Hematopoietic multipotent progenitor cell treated with erythropoietin and hydrocortisone succinate and interleukin-3 and kit ligand, for 8 days (in vitro differentiated cells): ENCODE data around the gene P3H3.

Source experiments
- DNase-seq: peaks from one replicate; pipeline ENCODE4 v3.0.0-alpha.2; 2015

P3H3 gene, protein sequence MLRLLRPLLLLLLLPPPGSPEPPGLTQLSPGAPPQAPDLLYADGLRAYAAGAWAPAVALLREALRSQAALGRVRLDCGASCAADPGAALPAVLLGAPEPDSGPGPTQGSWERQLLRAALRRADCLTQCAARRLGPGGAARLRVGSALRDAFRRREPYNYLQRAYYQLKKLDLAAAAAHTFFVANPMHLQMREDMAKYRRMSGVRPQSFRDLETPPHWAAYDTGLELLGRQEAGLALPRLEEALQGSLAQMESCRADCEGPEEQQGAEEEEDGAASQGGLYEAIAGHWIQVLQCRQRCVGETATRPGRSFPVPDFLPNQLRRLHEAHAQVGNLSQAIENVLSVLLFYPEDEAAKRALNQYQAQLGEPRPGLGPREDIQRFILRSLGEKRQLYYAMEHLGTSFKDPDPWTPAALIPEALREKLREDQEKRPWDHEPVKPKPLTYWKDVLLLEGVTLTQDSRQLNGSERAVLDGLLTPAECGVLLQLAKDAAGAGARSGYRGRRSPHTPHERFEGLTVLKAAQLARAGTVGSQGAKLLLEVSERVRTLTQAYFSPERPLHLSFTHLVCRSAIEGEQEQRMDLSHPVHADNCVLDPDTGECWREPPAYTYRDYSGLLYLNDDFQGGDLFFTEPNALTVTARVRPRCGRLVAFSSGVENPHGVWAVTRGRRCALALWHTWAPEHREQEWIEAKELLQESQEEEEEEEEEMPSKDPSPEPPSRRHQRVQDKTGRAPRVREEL

DNA sequence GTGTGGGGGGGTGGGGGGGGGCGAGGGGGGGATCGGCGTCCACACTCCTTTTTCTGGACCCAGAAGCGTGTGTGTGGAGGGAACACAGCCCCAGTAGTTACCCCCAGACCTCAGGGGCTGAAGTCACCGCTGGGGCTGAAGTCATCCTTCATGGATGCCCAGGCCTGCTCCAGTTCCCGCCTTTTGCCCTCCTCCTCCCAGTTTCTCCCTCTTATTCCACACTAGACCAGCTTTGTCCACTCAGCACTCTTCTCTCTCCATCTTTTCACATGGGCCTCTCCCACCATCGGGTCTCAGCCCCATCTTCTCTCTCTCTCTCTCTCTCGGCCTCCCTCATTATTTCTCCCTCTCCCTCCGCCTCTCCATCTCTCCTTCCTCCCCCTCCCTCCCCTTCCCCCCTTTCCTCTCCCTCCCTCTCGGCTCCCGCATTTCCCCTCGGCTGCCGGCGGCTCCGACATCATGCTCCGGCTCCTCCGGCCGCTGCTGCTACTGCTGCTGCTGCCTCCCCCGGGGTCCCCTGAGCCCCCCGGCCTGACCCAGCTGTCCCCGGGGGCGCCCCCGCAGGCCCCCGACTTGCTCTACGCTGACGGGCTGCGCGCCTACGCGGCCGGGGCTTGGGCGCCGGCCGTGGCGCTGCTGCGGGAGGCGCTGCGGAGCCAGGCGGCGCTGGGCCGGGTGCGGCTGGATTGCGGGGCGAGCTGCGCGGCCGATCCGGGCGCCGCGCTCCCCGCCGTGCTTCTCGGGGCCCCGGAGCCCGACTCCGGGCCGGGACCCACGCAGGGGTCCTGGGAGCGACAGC, at the start of gene P3H3:
TSS of gene P3H3 (plus strand) at position 426 of the 799 bp plus-strand sequence. CDS start at position 460, 34 bp downstream.
- DNase-seq: no peak

DNA sequence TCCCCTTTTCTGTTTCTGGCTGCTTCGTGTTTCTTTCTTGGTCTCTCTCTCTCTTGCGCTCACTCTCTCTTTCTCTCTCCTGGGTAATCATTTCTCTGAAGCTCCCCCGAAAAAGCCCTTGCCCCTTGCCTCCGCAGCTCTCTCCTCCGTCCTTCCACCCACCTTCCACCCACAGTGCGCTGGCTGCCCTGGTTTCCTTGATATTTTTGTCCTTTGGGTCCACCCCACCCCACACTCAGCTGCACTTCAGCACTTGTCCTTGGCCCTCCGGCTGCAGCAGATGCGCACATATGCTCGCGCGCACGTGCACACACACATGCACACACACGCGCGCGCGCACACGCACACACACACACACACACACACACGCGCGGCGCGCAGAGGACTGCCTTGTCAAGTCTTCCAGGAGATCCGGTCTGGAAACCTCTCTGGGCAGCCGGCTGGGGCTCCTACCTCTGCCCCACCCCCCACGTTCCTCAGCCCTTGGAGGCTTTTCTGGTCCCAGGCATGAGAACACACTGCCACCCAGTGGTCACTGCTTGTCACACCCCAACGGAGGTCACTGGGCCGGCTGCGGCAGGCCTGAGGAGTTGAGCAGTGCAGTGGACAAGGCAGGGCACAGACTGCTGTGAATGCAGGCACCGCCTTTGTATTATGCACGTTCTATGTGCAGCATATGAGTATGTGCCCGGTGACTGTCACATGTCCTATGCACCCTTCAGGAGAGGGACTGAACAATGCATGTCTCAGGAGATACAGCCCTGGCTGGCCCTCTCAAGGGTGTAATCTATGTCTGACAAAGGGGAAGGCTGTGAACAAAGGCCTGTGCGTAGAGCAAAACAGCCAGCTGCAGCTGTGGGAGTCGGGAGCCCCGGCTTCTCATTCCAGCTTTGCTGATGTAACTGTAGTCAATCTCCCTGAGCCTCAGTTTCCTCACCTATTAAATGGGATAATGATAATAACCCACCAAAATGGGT, 49.3 kb upstream of the P3H3 start:
- peak; percentile 91 for DNase-seq

DNA sequence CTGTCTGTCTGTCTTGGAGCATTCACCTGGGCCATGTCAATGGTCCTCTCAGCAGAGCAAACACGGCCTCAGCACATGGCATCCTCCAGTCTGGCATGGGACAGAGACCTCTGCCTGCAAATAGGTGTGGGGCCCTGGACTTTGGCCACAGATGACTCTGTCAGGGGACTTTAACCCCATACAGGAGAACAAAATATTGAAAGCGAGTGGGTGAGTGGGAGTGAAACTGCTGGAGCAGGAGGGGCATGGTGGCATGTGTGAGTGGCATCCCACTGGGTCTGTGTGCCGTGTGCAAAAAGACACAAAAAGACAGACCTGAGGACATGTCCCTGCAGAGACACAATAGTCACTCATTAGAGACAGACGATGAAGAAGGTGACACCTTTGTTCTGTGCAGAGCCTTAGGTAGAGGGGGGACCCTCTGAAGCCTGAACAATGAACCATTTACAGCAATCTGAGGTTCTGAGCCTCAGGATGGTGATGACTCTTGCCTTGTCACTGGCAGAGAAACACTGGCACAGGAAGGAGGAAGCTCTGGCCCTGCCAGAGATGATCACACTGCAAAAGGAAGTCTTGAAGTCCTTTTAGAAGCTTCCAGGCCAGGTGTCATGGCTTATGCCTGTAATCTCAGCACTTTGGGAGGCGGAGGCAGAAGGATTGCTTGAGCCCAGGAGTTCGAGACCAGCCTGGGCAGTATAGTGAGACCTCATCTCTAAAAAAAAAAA, 48.3 kb upstream of the P3H3 start:
- DNase-seq: no peak

DNA sequence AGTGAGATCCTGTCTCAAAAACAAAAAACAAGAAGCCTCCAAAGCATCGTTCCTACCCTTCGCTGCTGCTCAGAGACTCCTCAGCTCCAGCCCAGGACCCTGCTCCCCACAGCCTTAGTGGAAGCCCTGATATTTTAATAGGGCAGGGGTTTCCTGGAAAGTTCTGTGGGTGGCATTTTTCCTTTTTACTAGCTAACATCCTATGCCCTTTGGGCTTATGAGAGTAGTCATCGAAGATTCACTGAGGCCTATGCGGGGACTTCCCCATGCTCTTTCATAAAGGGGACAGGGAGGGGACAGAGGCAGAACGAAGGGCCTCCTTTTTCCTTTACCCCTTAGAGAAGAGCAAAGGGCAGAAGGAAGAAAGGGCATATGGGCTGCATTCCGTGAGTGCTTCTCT, 47.6 kb upstream of the P3H3 start:
- no peak for DNase-seq

DNA sequence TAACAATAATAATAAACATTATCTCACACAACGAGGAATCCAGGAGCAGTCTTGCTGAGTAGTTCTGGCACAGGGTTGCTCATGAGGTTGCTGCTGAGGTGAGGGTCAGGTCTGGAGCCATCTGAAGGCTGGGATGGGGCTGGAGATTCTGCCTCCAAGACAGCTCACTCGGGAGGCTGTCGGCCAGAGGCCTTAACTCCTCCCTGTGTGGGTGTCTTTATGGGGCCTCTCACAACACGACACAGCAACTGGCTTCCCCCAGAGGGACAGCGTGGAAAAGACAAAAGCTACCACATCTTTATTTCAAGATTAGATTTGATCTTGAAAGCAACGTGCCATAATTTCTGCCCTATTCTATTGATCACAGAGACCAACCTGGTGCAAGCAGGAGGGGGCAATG, 46.1 kb upstream of the P3H3 start:
- no peak for DNase-seq

DNA sequence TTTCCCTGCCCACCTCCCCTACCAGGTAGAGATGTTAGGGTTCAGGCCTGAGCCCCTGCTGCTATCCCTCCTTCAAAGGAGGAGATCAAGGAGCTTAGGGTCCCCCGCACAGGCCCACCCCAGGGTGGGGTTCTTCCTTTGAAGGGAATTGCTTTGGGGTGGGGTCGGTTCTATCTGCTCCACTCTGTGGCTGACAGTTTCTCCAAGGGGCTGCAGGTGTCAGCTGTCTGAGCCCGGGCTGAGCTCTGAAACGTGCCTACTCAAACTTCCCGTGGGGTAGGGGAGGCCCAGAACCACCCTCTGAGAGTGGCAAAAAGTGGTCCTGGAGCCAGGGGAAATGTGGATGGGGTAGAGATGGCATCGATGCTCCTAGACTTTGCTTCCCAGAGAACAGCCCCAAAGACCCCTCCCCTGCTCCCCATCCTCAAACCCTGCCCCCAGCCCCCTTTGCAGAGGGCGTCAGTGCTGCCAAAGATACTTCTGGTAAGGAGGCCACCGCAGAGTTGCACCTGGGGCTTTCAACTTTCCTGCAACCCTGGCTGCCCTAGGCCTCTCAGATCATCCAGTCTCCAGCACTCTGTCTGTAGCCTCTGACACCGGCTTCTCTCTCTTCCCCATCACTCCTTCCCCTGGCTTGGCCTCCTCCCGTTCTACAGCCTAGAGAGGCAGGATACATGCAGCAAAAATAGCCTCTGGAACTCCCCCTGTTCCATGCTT, 45.2 kb upstream of the P3H3 start:
- DNase-seq: no peak

DNA sequence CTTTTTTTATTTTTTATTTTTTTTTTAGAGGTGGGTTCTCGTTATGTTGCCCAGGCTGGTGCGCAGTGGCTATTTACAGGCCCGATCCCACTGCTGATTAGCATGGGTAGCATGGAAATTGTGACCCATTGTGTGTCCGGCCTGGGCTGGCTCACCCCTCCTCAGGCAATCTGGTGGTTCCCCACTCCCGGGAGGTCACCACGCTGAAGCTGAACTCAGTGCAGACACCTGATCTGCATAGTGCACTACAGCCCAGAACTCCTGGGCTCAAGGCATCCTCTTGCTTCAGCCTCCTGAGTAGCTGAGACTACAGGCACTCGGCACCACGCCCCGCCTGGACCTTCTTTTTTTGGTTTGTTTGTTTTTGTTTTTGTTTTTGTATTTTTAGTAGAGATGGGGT, 44.4 kb upstream of the P3H3 start:
- no peak for DNase-seq

DNA sequence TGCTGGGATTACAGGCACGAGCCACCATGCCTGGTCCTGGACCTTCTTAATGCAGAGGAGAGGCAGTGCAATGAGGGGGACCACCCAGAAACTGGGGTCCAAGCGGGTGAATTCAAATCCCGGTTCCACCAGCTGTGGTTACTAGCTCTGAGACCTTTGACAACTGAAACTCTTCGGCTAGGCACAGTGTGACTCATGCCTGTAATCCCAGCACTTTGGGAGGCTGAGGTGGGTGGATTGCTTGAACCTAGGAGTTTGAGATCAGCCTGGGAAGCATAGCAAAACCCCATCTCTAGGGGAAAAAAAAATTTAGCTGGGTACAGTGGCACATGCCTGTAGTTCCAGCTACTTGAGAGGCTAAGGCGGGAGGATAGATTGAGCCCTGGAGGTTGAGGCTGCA, 43.9 kb upstream of the P3H3 start:
- no peak for DNase-seq

DNA sequence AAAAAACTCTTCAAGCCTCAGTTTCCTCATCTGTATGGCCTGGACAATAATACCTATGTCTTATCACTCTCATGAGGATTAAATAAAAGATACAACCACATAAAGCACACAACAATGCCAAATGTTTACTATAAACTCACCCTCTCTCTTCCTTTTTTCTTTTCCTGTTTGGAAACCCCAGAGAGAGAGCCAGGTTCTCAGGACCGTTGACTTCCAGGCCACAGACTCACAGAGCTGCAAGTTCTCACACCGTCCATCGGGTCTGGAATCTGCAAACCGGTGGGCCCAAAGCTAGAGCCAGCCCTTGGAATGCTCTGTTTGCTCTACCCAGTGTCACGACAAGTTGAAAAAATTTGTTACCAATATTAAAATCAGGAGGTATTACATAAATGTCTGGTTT, 43.4 kb upstream of the P3H3 start:
- DNase-seq: no peak

DNA sequence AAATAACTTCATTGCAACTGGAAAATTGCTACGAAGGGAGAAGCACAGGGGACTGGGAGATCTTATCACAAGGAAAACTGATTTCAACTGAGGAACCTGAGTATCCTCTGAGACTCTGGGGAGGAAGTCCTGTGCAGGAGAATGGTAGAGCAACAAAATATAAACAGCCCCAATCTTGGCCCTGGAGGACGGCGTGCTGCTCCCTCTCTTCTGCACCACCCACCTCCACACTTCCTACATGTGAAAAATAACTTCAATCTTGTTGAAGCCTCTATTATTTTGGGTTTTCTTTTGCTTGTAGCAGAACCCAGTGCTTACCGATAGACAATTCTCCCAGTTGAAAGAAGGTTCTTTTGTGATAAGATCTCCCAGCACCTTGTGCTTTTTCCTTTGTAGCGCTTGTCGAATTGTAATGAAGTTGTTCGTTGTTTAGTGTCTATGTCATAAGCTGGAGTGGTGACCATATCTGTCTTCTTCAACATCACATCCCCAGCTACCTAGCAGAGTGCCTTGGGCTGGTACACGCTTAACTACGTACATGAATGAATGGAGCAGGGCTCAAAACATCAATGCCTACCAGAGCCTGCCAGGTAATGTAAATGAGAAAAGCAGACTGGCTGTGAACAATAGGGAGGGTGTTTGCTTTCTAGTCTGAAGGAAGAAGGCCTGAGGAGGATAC, 41.7 kb upstream of the P3H3 start:
- no peak for DNase-seq

DNA sequence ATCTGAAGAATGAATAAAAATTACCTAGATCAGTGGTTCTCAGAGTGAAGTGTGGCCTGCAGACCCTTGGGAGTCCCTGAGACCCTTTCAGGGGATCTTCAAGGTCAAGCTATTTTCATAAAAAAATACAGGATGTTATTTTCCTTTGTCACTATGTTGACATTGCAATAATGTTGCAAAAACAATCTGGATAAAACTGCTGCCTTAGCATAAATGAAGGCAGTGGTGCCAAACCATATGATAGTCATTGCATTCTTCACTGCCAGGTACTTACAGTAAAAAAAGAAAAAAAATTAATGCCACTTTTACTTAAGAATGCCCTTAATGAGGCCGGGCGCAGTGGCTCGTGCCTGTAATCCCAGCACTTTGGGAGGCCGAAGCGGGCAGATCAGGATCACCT, 40.9 kb upstream of the P3H3 start:
- DNase-seq: no peak

DNA sequence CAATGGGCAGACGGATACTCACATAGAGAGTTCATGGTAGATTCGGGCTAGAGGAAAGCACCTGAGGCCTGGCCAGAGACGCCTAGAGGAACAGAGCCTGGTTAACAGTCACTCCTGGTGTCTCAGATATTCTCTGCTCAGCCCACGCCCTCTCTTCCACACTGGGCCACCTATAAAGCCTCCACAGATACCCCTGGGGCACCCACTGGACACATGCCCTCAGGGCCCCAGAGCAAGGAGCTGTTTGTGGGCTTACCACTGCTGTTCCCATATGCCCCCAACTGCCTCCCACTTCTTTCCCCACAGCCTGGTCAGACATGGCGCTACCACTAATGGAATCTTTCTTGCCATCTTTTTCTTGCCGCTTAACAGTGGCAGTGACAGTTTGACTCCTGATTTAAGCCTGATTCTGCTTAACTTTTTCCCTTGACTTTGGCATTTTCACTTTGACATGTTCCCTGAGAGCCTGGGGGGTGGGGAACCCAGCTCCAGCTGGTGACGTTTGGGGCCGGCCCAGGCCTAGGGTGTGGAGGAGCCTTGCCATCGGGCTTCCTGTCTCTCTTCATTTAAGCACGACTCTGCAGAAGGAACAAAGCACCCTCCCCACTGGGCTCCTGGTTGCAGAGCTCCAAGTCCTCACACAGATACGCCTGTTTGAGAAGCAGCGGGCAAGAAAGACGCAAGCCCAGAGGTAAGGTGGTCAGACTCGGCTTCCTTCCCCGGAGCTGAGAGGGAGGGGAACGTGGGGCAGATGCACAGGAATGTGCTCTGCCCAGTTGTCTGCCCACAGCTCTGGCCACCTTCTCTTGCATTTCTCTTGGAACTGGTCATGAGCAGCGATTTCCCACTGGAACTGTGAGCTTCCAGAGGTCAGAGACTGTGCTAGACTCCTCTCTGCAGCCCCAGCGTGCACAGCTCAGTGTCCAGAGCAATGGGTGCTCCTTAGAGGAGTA, 39.0 kb upstream of the P3H3 start, which contains the start of gene CD4:
TSS of gene CD4 (plus strand) at position 557 of the 953 bp plus-strand sequence. CDS start 10,611 bp downstream, outside the sequence.
- peak; percentile 58 for DNase-seq

DNA sequence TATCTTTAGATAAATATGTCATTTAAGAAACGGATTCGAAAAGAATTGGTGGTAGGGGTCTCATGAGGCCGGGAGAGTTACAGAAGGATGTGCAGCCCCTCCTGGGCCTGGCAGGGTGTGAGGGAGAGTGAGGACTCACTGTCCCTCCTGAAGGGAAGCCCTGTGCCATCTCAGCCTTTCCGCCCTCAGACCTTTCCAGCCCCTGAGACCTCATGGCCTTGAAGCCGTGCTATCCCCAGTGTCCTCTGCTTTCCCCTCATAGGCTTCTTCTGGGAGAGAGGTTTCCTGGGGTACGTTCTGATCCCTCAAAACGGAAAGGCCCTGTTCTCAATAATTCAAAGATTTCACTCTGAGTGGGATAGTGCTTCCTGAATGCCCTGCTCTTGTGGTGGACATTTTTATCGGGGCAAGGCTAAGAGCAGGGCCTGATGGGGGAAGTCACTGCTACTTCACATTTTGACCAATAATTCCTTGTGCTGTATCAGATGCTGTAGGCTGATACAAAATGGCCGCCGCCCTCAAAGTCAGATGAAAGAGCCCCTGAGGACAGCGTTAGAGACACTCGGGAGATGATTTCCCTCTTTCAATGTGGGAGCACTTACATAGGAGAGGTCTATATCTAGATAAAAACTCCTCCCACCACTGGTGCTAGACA, 37.6 kb upstream of the P3H3 start:
- no peak for DNase-seq

DNA sequence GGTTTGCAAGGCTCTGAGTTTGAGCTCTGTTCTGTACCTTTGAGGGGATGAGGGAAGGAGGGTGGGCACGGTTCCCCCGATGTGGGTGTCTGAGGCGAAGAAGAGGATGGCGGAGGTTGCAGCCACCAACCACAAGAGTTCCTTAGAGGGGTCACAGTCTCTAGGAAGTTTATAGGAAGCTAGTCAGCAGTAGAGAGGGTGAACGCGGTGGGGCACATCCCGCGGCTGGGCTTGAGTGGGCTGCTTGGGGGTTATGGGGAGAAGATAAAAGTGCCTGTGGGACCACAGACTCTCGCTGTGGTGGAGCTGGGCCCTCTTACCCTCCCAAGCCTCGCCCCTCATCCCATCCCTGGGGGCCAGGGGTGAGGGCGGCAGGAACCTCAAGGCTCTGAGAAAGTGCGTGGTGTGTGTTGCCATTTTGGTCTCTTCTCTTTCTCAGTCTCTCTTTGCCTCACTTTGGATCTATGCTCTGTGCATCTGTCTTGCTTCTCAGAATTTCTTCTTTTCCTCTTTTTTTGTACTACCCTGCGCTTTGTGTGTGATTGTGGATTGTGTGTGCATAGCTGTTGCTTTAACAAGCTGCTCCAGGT, 36.2 kb upstream of the P3H3 start:
- no peak for DNase-seq

DNA sequence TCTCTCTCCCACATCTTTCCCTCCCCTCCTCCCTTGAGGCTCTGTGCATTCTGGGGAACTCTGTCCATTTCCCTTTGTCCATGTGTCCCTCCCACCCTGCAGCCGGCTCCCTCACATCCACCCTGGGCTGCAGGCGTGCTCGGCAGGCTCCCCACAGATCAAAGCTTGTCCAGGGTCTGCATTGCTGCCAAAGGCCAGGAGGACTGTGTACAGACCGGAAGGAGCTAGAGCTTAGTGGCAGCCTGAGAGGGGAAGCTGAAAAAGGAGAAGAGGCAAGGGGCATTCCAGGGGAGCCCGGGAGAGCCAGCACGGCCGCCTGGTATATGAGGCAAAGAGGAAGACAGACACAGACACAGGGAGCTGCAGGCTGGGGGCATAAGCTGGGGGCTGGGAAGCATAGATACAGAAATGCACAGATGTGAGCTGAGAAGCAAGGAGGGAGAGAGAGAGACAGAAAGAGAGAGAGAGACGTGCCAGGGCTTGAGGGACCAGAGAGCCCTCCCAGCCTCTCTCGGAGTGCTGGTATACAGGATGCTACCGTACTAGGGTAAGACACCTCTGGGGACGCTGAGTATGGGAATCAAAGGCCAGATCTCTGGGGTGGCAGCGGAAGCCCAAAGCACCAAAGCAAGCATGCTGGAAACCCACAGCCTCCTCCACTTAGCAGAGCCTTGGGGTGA, 35.5 kb upstream of the P3H3 start:
- DNase-seq: no peak

DNA sequence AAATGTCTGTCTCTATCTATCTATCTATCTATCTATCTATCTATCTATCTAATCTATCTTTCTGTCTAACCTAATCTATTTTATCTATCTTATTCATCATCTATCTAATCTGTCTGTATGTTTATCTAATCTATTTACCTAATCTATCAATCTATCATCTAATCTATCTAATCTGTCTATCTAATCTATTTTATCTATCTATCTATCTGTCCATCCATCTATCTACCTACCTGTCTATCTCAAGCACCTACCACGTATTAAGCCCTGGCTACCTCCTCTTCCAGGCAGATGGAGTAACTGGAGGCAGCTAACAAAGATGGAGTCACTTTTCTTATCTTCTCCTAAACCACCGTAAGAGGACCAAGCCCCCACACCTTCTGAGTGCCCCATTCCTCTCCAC, 33.1 kb upstream of the P3H3 start:
- no peak for DNase-seq

DNA sequence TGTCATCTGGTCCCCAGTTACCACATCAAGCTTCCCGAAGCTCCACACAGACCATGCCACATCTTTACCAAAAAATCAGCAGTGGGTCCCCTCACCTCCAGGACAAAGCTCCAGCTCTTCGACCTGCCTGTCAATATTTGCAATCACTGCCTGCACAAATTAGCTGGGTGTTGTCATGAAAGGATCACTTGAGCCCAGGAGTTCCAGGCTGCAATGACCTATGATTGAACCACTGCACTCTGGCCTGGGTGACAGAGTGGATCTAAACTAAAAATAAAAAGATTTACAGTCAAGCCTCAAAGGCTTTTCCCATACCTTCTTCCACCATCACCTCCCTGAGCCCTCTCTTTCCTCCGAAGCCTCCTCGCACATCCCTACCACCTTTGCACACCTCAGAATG, 31.6 kb upstream of the P3H3 start:
- no peak for DNase-seq
